ENCODE measurements around the gene LRRC61. TPM values are rescaled to one million over a fixed set of nuclear protein-coding genes. Genes with fewer than 3 reads are reported as not detected.
"Not testable (repeated sequence)": the region's sequence is repeated elsewhere in the genome, so short reads cannot be mapped to it uniquely, and the experiment has no call there.

The LRRC61 gene
- total RNA-seq: not detected in 2 replicates
- polyA plus RNA-seq (2012): 0.30 TPM

GRCh38 chr7:150322833-150323681 is at the start of gene LRRC61, which contains the start of gene ACTR3C:
Gene LRRC61, plus strand, starts transcription at chr7:150323355. Its CDS starts 13,507 bp downstream, at chr7:150336862.
Gene ACTR3C, minus strand, starts transcription at chr7:150323545. Its CDS starts 28,249 bp downstream, at chr7:150295296.
- no peak for DNase-seq (ENCODE audit: low read depth)

DNA sequence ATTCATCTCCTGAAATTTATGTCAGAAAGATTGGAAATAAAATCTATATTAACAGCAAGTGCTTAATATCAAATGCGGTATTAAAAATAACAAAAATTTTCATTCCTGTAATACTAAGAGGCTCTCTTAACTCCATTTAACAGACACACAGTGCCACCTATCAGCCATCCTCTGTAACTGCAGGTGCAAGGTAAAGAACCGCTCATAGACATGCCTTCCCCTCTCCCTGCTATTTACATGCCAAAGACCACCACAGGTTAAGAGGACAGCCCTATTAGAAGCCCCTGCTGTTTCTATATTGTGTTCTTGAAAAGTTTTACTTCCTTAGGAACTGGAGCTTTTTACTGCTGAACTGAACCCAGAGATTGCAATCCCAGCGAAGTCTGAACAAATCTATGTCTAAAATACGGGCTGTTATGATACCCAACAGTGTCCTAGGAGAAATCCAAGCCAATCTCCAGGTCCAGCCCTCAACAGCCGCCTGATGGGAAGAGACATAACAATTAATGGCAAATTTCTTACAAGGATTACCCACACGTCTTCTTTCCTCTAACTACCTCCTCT is 46.9 kb upstream of the LRRC61 start:
- peak; percentile 54 for DNase-seq (ENCODE audit: low read depth)

DNA sequence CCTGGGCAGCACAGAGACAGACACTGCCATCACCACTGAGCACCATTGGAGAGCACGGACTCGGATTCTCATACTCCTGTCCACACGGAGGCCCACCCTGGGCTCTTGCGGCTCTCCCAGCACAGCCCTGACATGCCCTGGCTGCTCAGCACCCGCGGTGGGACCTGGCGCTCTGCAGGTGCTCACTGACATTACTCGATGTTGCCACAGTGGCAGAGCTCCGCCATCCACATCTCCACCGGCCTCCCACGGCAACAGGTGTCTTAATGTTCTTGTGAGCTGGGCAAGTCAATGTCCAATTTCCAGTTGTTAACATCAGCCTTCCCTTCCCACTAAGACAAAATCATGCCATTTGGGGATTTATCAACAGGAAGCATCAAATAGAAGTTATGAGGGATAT is 44.8 kb upstream of the LRRC61 start:
- DNase-seq (ENCODE audit: low read depth): not testable (repeated sequence)

DNA sequence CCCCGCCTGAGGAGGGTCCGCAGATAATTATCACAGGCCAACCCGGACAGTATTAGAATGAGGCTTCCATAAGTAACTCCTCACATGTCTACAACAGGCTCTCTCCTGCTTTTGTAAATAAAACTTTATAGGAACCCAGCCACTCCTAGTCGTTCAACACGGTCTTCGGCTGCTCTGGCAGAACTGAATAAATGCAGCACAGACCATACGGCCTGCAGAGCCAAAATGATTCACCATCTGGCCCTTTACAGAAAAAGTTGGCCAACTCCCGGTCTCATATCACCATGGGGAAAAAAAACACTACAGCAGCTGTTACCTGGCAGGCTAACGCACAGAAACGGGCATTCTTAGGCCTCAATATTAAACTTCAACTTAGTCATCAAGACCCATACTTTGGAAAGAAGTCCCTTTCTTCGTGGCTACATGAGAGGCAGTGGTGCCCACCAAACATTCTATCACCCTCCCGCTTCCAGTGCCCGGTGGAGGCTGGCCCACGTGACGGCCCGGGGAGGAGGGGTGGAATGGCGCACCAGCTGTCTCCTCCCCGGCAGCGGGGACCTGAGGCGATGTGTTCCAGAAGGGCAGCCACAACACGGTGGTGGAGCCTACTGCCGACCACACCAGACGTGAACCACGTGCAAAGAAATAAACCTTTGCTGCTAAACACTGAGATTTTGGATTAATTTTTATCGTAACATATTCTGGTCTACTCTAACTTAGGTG is 41.3 kb upstream of the LRRC61 start:
- not testable (repeated sequence) for DNase-seq (ENCODE audit: low read depth)

DNA sequence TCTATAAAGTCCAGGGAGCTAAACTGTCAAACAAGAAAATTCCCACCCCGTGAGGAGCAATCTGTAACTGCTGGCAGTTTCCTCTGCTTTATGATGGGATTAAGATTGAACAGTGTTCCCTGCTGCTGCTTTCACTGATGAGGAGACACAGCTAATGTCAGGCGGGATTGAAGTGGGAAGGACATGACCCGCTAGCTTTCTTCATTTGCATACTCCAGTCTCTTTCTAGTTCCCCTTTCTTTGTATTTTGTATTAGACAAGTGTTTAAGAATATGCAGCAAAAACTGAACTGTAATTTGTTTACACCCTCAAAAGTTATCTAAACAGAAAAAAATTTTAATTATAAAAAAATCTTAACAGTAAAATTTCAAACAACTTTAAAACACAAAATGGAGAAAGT is 40.0 kb upstream of the LRRC61 start:
- not testable (repeated sequence) for DNase-seq (ENCODE audit: low read depth)

DNA sequence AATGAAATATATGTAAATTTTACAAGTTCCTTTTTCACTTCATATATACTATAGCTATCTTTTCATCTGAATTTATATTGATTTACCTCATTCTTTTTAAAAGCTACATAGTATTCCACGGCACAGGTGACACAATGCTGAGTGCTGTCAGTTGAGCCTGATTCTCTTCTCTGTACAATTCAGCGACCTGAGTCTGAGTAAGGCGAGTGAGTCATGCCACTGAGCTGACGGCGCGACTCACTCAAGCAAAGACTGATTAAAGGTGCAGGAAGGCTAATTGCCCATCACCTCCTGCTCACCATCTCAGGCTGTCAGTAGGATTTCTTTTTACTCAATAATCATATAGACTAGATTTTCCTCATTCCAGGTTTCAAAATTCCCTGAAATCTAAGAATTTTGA is 39.5 kb upstream of the LRRC61 start:
- not testable (repeated sequence) for DNase-seq (ENCODE audit: low read depth)

DNA sequence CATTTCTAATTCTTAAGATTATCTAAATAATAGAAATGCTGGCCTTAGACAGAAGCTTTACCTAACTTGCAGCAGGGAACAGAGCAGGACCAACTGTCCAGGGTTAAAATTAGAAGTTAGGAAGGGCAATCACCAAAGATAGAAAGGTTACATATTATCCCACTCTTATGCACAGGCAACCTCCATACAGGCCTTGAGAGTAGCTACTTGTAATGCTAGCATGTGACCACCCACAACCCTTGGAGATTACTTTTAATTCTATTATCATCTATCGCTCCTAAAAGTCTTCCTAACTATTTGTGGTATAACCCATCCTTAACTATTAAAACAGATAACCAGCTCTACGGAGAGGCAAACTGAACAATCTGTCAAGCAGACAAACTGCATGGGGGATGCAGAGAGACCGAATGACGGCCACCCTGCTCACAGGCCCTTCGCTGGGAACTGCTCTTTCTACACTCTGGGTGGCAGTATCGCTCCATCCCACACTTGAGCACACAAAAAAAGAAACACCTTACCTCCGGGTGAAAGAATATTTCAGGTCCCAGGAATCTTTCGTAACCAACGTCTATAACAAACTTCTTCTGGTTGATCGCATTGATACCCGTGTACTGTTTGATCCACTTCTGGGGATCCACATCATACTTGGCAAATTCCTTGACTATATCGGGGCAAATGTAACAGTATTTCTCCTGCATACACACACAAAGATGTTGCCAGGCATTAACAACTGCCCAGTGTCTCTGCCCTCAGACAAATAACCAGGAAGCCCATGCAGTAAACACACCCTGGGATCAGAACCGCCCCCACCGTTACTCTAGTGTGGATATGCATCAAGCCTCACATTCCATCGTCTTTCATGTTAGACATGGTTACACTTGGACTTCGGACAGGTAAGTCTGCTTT is 37.1 kb upstream of the LRRC61 start:
- peak; percentile 44 for DNase-seq (ENCODE audit: low read depth)

- not testable (repeated sequence) for DNase-seq (ENCODE audit: low read depth)
Observed at GRCh38 chr7:150287815-150288214, 35.3 kb upstream of the LRRC61 start.

DNA sequence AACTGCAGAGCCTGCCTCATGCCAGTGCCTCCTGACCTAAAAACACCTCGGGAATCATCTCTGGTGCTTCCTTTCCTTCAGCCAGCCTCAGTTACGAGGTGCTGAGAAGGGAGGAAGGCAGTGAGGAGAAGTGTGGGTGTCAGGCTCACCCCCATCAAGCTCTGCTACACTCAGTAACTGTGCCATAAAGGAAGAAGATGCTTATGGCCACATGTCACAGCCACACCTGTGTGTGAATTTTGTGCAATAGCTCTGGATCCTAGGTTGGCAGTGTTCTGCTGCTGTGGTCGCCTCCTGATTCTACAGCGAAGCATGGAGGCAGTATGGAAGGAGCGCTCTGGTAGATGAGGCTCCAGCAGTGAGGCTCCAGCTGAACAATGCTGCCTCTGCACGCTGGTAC is 34.3 kb upstream of the LRRC61 start:
- DNase-seq (ENCODE audit: low read depth): not testable (repeated sequence)

- peak; percentile 46 for DNase-seq (ENCODE audit: low read depth)
Observed at GRCh38 chr7:150290317-150290716, 32.8 kb upstream of the LRRC61 start.

DNA sequence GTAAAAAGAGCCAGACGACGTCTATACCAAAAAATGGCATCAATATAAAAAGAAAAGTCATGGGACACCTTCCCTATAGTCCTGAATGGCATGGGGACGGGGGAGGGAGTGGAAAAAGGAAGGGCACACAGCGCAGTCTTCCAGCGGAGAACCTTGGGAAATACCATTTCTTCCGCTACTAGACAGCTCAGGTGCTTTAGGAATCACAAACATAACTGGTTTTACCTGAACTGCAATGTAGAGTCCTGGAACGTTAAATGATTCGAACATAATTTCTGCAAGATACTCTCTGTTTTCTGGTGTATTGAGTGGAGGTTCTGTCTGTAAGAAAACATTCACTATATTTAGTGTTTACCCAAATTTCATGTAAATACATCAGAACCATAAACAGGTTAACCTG is 28.1 kb upstream of the LRRC61 start:
- DNase-seq (ENCODE audit: low read depth): not testable (repeated sequence)

DNA sequence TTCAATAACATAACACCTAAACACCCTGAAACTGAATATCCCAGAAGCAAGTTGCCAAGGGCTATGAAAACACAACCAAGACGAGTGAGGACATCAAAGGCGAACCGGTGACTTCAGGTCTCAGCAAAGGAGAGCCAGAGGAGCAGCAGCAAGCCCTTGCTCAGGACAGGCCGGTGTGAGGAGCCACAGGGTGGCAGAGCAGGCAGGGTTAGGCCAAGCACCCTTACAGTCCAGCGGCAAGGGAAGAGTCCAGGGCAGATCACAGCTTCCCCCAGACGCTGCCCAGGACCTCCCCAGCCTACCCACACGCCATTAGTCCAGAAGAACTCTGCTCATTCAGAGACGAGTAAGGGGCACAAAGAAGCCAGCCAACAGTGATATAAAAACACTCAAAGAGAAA is 27.5 kb upstream of the LRRC61 start:
- not testable (repeated sequence) for DNase-seq (ENCODE audit: low read depth)

- DNase-seq (ENCODE audit: low read depth): not testable (repeated sequence)
Observed at GRCh38 chr7:150296802-150297201, 26.4 kb upstream of the LRRC61 start.

DNA sequence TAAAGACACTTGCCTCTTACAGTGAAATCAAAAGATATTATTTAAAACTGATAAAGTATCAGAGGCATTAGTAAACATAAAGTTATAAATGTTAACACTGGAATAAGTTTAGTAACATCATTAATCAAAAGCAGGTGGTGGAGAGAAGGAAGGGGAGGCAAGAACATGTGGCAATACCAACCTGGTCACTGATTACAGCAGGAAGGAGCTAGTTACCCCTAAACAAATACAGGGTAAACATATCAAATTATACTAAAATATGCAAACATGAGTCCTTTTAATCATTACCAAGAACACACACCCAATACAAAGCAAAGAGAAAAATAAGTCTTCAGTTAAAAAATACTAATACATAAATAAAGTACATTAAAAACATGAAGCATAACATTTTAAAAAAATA is 25.2 kb upstream of the LRRC61 start:
- DNase-seq (ENCODE audit: low read depth): not testable (repeated sequence)

GRCh38 chr7:150302908-150303310 is 20.2 kb upstream of the LRRC61 start:
- DNase-seq (ENCODE audit: low read depth): peak; percentile 57

DNA sequence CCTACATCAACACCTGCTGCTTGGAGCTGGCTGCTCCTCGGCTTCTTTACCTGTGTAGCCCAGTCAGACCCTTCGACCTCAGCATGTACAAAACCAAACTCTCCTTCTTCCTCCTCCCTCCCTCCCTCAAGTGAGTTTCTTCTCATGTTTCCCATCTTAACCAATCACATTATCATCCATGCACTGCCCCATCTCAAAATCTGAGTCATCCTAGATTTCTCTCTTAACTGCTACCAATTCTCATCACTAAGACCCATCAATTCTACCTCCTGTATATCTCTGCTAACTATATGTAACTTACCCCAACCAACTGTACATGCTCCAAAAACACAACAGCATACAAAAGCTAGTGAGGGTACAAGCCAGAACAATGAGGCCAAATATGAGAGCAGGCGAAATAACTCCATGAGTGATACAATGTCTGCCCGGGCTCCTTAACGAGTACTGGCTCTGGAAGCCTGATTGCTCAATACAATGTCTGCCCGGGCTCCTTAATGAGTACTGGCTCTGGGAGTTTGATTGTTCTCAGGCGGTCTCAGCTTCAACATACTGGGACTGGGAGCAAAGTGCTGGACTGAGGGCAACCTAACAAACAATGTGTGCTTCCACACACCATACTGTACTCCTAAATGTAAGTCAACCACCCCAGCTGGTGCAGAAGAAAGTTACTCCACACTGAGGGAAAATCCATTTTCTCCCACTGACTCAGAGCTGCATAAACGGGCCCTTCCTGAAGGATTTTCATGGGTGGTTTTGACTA is 18.5 kb upstream of the LRRC61 start:
- not testable (repeated sequence) for DNase-seq (ENCODE audit: low read depth)

DNA sequence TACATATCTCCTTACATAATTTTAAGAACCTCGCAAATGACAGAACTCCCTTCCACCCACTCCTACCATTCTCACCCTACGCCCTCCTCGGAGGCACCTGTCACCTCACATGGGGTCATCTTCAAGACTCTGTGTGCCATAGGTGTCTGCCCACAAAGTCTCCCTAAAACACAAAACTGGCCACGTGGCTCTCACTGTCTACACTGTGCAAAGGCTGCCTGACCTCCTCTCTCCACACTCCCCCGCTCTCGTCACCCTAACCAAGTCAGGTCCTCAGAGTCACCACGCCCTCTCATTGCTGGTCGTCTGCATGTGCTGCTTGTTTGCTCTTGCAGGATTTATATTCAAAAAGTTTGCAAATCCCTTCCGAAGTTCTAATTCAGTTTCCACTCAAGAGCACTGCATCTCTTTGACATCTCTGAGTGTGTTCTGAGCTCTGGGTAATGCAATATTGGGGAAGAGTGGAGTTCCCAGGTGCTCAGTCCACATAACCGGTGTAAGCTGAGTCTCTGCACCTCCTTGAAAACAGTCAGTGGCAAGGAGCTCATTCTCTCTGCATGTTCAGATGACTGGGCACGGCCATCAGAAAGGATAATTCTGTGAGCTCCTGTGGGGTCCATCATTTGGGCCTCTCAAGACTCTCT is 17.8 kb upstream of the LRRC61 start:
- not testable (repeated sequence) for DNase-seq (ENCODE audit: low read depth)

DNA sequence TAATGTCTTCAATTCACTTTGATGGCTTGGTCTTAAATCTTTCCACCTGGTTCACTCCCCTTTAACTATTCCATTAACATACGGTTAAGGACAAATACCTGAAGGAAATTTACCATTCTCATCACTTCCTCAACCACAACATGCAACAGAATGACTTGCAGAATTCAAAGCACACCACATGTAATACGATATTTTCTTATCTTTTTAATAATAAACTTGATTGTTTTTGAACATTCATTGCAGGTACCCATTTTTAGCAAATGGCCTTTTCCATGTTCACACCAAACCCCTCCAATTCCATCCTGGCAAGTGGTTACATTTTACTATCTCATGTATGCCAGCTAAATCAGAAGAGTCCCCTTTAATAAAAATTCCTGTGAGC is 17.3 kb upstream of the LRRC61 start:
- not testable (repeated sequence) for DNase-seq (ENCODE audit: low read depth)

DNA sequence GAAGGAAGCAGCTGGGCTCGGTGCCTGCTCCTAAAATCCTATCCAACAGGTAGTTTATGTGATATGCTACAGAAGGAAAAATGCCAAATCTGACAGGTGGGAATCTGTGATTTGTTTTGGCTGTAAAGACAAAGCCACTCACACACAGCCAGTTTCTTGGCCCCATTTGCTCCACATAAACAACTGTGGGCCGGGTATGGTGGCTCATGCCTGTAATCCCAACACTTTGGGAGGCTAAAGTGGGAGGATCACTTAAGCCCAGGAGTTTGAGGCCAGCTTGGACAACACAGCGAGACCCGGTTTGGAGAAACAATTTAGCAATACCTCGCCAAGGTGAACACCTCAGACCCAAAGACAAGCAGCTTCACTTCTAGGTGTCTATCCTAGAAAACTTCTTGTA is 16.8 kb upstream of the LRRC61 start:
- DNase-seq (ENCODE audit: low read depth): peak; percentile 28

GRCh38 chr7:150307129-150307528 is 16.0 kb upstream of the LRRC61 start:
- no peak for DNase-seq (ENCODE audit: low read depth)
